Myocyte (in vitro differentiated cells): Measurements from ENCODE around the gene LHX4. TPM values are rescaled to one million over a fixed set of nuclear protein-coding genes. Genes with fewer than 3 reads are reported as not detected.

Experiments
- DNase-seq: peaks from one replicate; pipeline ENCODE4 v3.0.0-alpha.2; 2012; ENCODE audit warnings: low read depth
- total RNA-seq: library from RNA; depleted of rRNA; stranded (reverse); fragments of >200 nt; gene quantifications from 2 replicates; pipeline ENCODE4 v1.2.3, GENCODE V29; 2014

Gene LHX4
- total RNA-seq, 1 donor from 2014 or later, result 0.40 TPM

DNA sequence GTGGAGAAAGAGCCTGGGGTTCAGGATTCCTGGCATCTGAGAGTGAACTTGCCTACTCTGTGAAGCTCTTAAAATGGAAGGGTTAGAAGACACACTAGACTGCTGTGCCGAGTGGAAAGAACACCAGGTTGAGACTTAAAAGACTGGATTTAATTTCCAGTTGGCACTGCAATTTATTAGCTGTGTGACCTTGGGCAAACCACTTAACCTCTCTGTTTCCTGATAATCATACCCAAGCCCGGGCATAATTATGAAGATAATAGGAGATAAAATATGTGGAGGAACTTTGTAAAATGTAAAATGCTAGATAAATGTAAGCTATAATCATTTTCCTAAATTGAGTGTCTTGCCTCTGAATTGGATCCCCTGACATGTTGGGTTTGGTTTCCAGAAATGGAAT lies 4.7 kb upstream of the LHX4 start:
- no peak for DNase-seq

- DNase-seq, result no peak
These were observed 2.0 kb upstream of the LHX4 start for GRCh38 chr1:180227861-180228647.

GRCh38 chr1:180228648-180229482 lies 1.2 kb upstream of the LHX4 start:
- DNase-seq, result no peak

DNA sequence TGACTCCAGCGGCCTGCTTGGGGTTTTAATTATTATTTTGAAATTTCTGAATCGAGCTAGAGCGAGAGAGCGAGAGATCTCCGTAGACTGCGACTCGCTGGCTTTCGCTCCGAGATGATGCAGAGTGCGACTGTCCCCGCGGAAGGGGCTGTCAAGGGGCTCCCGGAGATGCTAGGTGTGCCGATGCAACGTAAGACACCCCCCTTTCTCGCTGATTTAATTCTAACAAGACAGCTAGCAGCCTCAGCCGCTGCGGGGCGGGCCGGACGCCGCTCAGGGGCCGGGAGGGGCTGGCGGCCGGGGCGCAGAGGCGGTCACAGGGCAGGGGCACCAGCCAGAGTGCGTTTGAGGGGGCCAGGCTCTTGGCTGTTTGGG lies 339 bp downstream of the LHX4 start:
- DNase-seq, result no peak

- DNase-seq, result peak; percentile 75
These were observed 884 bp downstream of the LHX4 start for GRCh38 chr1:180230791-180231505.

- DNase-seq, result peak; percentile 58
These were observed 1.4 kb downstream of the LHX4 start for GRCh38 chr1:180231506-180231921.

DNA sequence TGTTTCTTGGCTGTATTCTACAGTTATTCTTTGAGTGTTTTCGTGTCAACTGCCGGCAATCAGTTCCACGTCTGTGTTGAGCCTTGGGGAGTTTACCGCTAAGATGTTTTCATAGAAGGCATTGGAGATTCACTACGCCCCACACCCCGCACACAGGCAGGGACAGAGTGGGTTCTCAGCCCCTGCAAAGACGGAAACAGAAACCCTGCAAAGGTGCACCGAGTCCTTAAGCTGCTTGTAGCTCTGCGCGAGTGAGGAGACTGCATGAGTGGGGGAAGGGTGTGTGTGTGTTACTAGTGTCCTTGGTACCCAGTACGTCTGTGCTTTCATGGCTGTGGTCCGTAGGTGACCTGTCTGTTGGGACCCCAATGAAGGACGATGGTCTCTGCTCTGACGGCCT lies 1.9 kb downstream of the LHX4 start:
- no peak for DNase-seq

DNA sequence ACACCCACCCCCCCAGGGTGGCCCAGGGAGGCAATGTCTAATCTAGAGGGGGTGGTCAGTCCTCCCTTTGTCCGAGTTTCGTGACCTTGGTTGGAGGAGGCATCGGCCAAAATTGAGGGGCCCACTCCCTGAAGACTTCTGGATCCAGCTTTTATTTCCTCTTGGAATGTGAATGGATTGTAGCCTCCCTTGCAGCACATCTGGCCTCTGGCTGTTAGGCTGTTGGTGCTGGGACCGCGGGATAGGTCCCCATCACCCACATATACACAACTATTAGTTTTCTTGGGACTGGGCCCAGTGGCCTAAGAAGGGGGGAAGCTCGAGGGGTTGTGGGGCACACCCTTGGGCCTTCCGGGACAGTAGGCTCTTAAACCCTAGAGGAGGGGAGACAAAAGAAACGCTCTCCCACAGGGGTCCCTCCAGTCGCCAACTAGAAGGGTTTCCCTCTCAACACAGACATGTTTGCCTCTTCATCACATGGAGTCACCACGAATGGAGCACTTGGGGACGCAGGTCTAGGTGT lies 2.5 kb downstream of the LHX4 start:
- no peak for DNase-seq

GRCh38 chr1:180233191-180234011 lies 3.3 kb downstream of the LHX4 start:
- no peak for DNase-seq

- no peak for DNase-seq
These were observed 4.5 kb downstream of the LHX4 start for GRCh38 chr1:180234369-180235076.

DNA sequence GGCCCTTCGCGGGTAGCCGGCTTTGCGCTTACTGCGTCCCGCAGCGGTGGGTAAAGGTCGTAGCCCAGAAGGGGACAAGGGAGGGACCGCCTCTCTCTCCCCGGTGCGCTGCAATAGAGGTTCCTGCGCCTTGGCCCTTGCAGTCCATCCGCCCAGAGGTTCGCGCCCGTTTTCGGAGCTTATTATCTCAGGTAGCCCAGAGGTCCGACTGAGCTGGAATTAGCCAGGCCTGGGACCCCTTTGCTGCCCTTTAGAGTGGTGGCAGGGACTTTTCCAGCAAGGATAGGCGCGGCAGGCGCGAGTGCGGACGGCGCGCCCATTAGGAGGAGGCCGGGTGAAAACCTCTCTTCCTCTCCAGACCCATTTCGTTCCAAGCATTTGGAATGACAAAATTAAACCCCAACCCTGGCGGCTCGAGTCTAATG lies 5.0 kb downstream of the LHX4 start:
- no peak for DNase-seq

GRCh38 chr1:180235502-180236239 lies 5.6 kb downstream of the LHX4 start:
- DNase-seq, result no peak

GRCh38 chr1:180236698-180237509 lies 6.8 kb downstream of the LHX4 start:
- DNase-seq, result no peak

GRCh38 chr1:180237869-180238476 lies 7.9 kb downstream of the LHX4 start:
- no peak for DNase-seq

DNA sequence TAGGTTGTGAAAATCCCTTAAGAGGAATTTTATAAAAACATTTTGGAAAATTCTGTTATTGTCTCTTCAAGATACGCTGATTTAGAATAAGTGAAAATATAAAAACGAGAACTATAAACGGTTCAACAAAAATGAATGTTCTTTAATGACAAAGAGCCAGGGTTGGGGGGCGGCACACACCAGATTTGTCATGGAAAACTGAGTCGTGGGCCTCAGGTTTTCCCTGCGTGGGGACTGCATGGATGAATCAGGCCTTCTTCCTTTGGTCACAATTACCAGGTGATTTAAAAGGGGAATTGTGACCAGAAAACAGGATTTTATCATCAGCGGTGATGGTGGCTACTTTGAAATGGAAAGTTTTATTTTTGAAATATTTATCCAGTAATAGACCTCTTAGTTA lies 8.6 kb downstream of the LHX4 start:
- DNase-seq, result no peak

DNA sequence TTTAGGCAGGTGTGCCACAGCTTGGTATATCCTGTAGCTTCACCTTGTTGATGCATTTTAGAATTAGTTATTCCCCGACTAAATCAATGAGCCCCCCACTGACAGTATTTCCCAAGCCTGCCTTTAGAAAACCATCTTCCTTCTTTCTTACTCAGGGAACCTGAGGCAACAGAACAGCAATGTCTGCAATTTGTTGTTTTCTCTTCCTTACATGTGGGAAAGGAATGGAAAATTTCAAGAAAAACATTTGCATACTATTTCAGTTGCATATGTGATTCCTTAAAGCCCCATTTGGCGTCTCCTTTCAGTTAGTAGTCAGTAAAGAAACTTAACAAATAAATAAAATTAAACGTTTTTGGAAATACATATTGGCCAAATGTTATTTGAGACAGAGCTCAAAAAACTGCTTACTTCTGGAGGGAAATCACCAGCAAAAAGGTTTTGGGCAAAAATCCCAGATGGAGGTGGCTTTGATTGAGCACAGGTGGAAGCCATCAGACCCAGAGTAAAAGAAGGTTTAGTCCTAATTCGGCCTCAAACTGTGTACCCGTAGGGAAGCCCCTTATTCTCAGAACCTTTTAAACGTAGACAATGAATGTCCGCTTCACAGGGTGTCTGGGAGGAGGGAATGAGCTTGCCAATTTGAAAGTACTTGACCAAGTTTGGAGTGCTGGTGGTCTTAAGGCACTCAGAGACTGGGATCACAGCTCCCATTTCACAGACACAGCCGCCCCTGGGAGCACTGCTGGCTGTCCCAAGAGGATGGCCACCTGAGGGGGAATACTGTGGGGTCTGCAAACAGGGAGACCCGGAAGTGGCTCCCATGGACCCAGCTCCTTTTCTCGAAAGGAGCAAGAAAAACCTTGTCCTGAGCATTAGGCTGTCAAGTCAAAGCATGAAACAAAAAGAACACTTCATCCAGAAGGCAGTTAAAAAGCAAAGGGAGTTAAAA lies 9.4 kb downstream of the LHX4 start:
- DNase-seq, result no peak
